H1 (cell line): ENCODE data around the gene AGBL1. TPM values are rescaled to one million over a fixed set of nuclear protein-coding genes. Genes with fewer than 3 reads are reported as not detected.

Source experiments
- CTCF ChIA-PET: fragments of 300-600 bp; sonication (Branson Sonifier 250); formaldehyde crosslinking; loops from one replicate; lab custom pipeline; 2021; ENCODE audit not compliant: partially characterized antibody; lab: Charles Lee
- POLR2A ChIA-PET: fragments of 300-600 bp; sonication (Branson Sonifier 250); formaldehyde crosslinking; loops from one replicate; lab custom pipeline; 2021; ENCODE audit warnings: inconsistent platforms; ENCODE audit not compliant: partially characterized antibody; lab: Charles Lee
- DNase-seq, 2 experiments: peaks; one replicate each; pipeline versions ENCODE4 v3.0.0 to v3.0.0-alpha.2; 2010 to 2022; ENCODE audit warnings: low spot score in 2 of 2, low read depth in 1 of 2, mixed read lengths in 1 of 2
- FAIRE-seq: peaks from 2 replicates; lab custom pipeline; 2011; peaks lifted over from hg19 to GRCh38; lab: Jason Lieb, UNC
- H2AFZ ChIP-seq: 2 replicates; pipeline ENCODE4 v1.8.1; 2012; ENCODE audit warnings: low read length, inconsistent platforms
- H2AK5ac ChIP-seq: 2 replicates; pipeline ENCODE4 v1.6.1; 2013; ENCODE audit warnings: low read depth, low read length
- H2BK120ac ChIP-seq: replicated peaks from 2 replicates; pipeline ENCODE3; 2013; ENCODE audit warnings: low read depth, low read length, inconsistent platforms
- H2BK12ac ChIP-seq: 2 replicates; pipeline ENCODE4 v1.6.1; 2013; ENCODE audit warnings: low read depth, low read length
- H2BK15ac ChIP-seq: 2 replicates; pipeline ENCODE4 v1.6.1; 2013; ENCODE audit warnings: low read length
- H2BK20ac ChIP-seq: 2 replicates; pipeline ENCODE4 v1.6.1; 2013; ENCODE audit warnings: low read length
- H2BK5ac ChIP-seq: 2 replicates; pipeline ENCODE4 v1.6.1; 2013; ENCODE audit warnings: low read depth, low read length
- H3K14ac ChIP-seq: 2 replicates; pipeline ENCODE4 v1.6.1; 2013; ENCODE audit warnings: inconsistent platforms; ENCODE audit not compliant: insufficient read length
- H3K18ac ChIP-seq: 2 replicates; pipeline ENCODE4 v1.6.1; 2013; ENCODE audit warnings: low read length; ENCODE audit errors: extremely low read depth
- H3K23ac ChIP-seq: 2 replicates; pipeline ENCODE4 v1.6.1; 2013; ENCODE audit warnings: inconsistent platforms; ENCODE audit not compliant: insufficient read length
- H3K23me2 ChIP-seq: 2 replicates; pipeline ENCODE4 v1.6.1; 2013; ENCODE audit warnings: low read depth, low read length
- H3K27ac ChIP-seq: 2 replicates; pipeline ENCODE4 v1.6.1; 2011; ENCODE audit warnings: low read depth, low read length, inconsistent platforms
- H3K27me3 ChIP-seq, 4 experiments: replicated peaks in 1 of 4; 1 replicate in 1 of 4; 2 replicates in 3 of 4; pipeline versions ENCODE4 v1.6.1 to v1.8.1; 2011 to 2013; ENCODE audit warnings: low read length in 3 of 4, mild to moderate bottlenecking in 3 of 4, inconsistent platforms in 2 of 4, mixed read lengths in 2 of 4, moderate library complexity in 1 of 4; ENCODE audit not compliant: control insufficient read depth in 3 of 4, insufficient read depth in 3 of 4; ENCODE audit errors: extremely low read depth in 1 of 4
- H3K36me3 ChIP-seq, 4 experiments: 2 replicates each; pipeline versions ENCODE4 v1.6.1 to v1.8.1; 2011 to 2013; ENCODE audit warnings: mild to moderate bottlenecking in 4 of 4, low read length in 3 of 4, moderate library complexity in 2 of 4, control low read depth in 1 of 4, inconsistent platforms in 1 of 4; ENCODE audit not compliant: insufficient read depth in 4 of 4, control insufficient read depth in 2 of 4
- H3K4ac ChIP-seq: replicated peaks from 2 replicates; pipeline ENCODE3; 2013; ENCODE audit warnings: low read length, low read depth, mixed read lengths, inconsistent platforms; ENCODE audit not compliant: insufficient read length
- H3K4me1 ChIP-seq, 4 experiments: replicated peaks in 1 of 4; 1 replicate in 1 of 4; 2 replicates in 3 of 4; pipeline versions ENCODE4 v1.6.1 to v1.8.1; 2011 to 2013; ENCODE audit warnings: low read length in 3 of 4, inconsistent platforms in 2 of 4, mixed read lengths in 1 of 4; ENCODE audit not compliant: insufficient read depth in 4 of 4, control insufficient read depth in 3 of 4
- H3K4me2 ChIP-seq, 2 experiments: 2 replicates each; pipeline versions ENCODE4 v1.6.1 to v1.8.1; 2011 to 2013; ENCODE audit warnings: low read depth in 2 of 2, low read length in 2 of 2, control low read depth in 1 of 2, inconsistent platforms in 1 of 2, mild to moderate bottlenecking in 1 of 2; ENCODE audit not compliant: insufficient read depth in 1 of 2
- H3K4me3 ChIP-seq, 4 experiments: fragments of 200-600, 300-600 bp in 1 of 4; sonication (generic), shearing (Covaris generic), sonication (Bioruptor Twin) in 1 of 4; 2 replicates each; pipeline versions ENCODE4 v1.5.1 to v1.8.1; 2011 to 2016; ENCODE audit warnings: low read length in 4 of 4, low read depth in 3 of 4, control low read depth in 2 of 4, inconsistent platforms in 2 of 4, mild to moderate bottlenecking in 2 of 4, mixed read lengths in 1 of 4, moderate library complexity in 1 of 4; ENCODE audit not compliant: insufficient read depth in 2 of 4; ENCODE audit errors: extremely low read depth in 1 of 4
- H3K56ac ChIP-seq: replicated peaks from 2 replicates; pipeline ENCODE3; 2013; ENCODE audit warnings: low read depth, mild to moderate bottlenecking, mixed read lengths, low read length, inconsistent platforms; ENCODE audit not compliant: insufficient read length
- H3K79me1 ChIP-seq: 2 replicates; pipeline ENCODE4 v1.6.1; 2013; ENCODE audit warnings: low read depth, low read length, control low read depth
- H3K79me2 ChIP-seq, 2 experiments: 2 replicates each; pipeline versions ENCODE4 v1.6.1 to v1.8.1; 2012 to 2013; ENCODE audit warnings: low read length in 2 of 2, mild to moderate bottlenecking in 2 of 2, inconsistent platforms in 1 of 2; ENCODE audit not compliant: insufficient read depth in 2 of 2, control insufficient read depth in 1 of 2
- H3K9ac ChIP-seq, 4 experiments: replicated peaks in 1 of 4; 1 replicate in 1 of 4; 2 replicates in 3 of 4; pipeline versions ENCODE4 v1.6.1 to v1.8.1; 2011 to 2013; ENCODE audit warnings: low read depth in 3 of 4, low read length in 3 of 4, control low read depth in 2 of 4, mild to moderate bottlenecking in 2 of 4, moderate library complexity in 2 of 4, inconsistent platforms in 1 of 4; ENCODE audit errors: extremely low read depth in 1 of 4
- H3K9me3 ChIP-seq, 2 experiments: 2 replicates each; pipeline versions ENCODE4 v1.6.1 to v1.8.1; 2012 to 2013; ENCODE audit warnings: mild to moderate bottlenecking in 2 of 2, moderate library complexity in 2 of 2, control low read depth in 1 of 2, inconsistent platforms in 1 of 2, low read depth in 1 of 2, low read length in 1 of 2, mixed read lengths in 1 of 2; ENCODE audit not compliant: insufficient read depth in 2 of 2
- H4K20me1 ChIP-seq, 2 experiments: replicated peaks in 1 of 2; 2 replicates each; pipeline versions ENCODE3 to v1.8.1; 2011 to 2013; ENCODE audit warnings: inconsistent platforms in 2 of 2, low read length in 2 of 2, mild to moderate bottlenecking in 1 of 2; ENCODE audit not compliant: insufficient read depth in 2 of 2, control insufficient read depth in 1 of 2
- H4K5ac ChIP-seq: 2 replicates; pipeline ENCODE4 v1.6.1; 2013; ENCODE audit warnings: low read length, low read depth, mixed read lengths, inconsistent platforms; ENCODE audit not compliant: insufficient read length
- H4K8ac ChIP-seq: 2 replicates; pipeline ENCODE4 v1.8.0; 2013; ENCODE audit warnings: mild to moderate bottlenecking, moderate library complexity, low read length, inconsistent platforms; ENCODE audit not compliant: insufficient read depth; ENCODE audit errors: extremely low read depth
- H4K91ac ChIP-seq: replicated peaks from 2 replicates; pipeline ENCODE3; 2013; ENCODE audit warnings: low read length, mixed read lengths, inconsistent platforms; ENCODE audit not compliant: insufficient read length
- CBX5 ChIP-seq: fragments of 300-800, 300-1000 bp; sonication (generic); IDR thresholded peaks from 2 replicates; pipeline ENCODE4 v1.7.1; 2016; ENCODE audit warnings: antibody characterized with exemption, low read length, low read depth
- KDM5A ChIP-seq: fragments of 200-600 bp; IDR thresholded peaks from 2 replicates; pipeline ENCODE4 v1.7.1; 2012; ENCODE audit warnings: mild to moderate bottlenecking, low read length, inconsistent platforms, mixed read lengths
- MAX ChIP-seq: IDR thresholded peaks from 2 replicates; pipeline ENCODE4 v1.6.1; 2012; ENCODE audit warnings: inconsistent platforms
- WGBS, 2 experiments: shearing (Covaris generic) in 1 of 2; methylation state at CpG; one replicate each; pipeline versions ENCODE4 v1.1.6 to v1.1.7; 2013 to 2015; ENCODE audit warnings: low lambda C conversion rate in 2 of 2, mixed read lengths in 2 of 2, inconsistent platforms in 1 of 2, low coverage in 1 of 2, missing lambda C conversion rate in 1 of 2; ENCODE audit not compliant: insufficient replicate concordance in 2 of 2, insufficient coverage in 1 of 2, insufficient read length in 1 of 2; ENCODE audit errors: extremely low coverage in 1 of 2, missing lambda C conversion rate in 1 of 2; 5-methylcytosine and 5-hydroxymethylcytosine counted together
- polyA plus RNA-seq, 7 experiments: library from polyadenylated mRNA; depleted of rRNA in 3 of 7; stranded (reverse) in 5 of 7; unstranded in 2 of 7; fragments of >200 nt in 5 of 7; fragments of 200-250 nt in 2 of 7; gene quantifications; 1 replicate in 5 of 7; 2 replicates in 1 of 7; 4 replicates in 1 of 7; pipeline versions ENCODE4 v1.2.1 to v1.2.3, GENCODE V29; 2011 to 2013; ENCODE audit warnings: missing spikeins in 2 of 7, mixed read lengths in 2 of 7
- total RNA-seq: library from RNA; stranded (reverse); fragmentation: NEBNext Ultra II Directional; extraction: Animal tissue kit (Norgen Biotek cat#: 25700); gene quantifications from 2 replicates; pipeline ENCODE4 v1.2.1, GENCODE V29; 2021

The AGBL1 gene
- total and polyA plus RNA-seq, 2 of the 8 experiments (the other 6 are each of a cell fraction or from before 2014, with no cell fraction given): not detected

- H2AK5ac ChIP-seq: no peak overlapping the region
- peak overlapping the region; percentile 63; the same call in 1 of the 2 replicates for H2AFZ ChIP-seq
- no peaks in the 10 kb centered on the region for H3K36me3 ChIP-seq
- H3K79me1 ChIP-seq: no peaks in the 10 kb centered on the region
- H3K9me3 ChIP-seq: no peaks in the 10 kb centered on the region
- WGBS, 2 experiments: 75% methylated on average over 3 of the region's 3 CpGs; no CpG with 5 or more reads in 1 of the 2 experiments
- H2BK20ac ChIP-seq: no peak overlapping the region
- H3K79me2 ChIP-seq: no peaks in the 10 kb centered on the region
- FAIRE-seq (no peak), DNase-seq (no peak)
- no peak overlapping the region for H3K4ac ChIP-seq
- H4K8ac ChIP-seq: no peak overlapping the region
- H3K9ac ChIP-seq: no peak overlapping the region
- H3K4me2 ChIP-seq: no peak overlapping the region
- H3K23ac ChIP-seq: no peak overlapping the region
- H2BK15ac ChIP-seq: no peak overlapping the region
- H3K27ac ChIP-seq: no peak overlapping the region
- no peaks in the 10 kb centered on the region for H4K20me1 ChIP-seq
- H4K5ac ChIP-seq: no peak overlapping the region
- no peaks in the 10 kb centered on the region for H3K23me2 ChIP-seq
- H3K4me1 ChIP-seq: peaks cover 0 to 2% (median 0%) of the 10 kb centered on the region in 4 experiments; a peak in 2 of 7 replicates
- TF ChIP-seq CBX5 (no peak), MAX (peak; percentile 46; the same call in 1 of the 2 replicates), KDM5A (no peak)
- no peak overlapping the region for H3K4me3 ChIP-seq
- H3K27me3 ChIP-seq: no peaks in the 10 kb centered on the region
- no peak overlapping the region for H3K18ac ChIP-seq
- H3K56ac ChIP-seq: no peak overlapping the region
- H2BK12ac ChIP-seq: no peak overlapping the region
- H2BK120ac ChIP-seq: no peak overlapping the region
- H2BK5ac ChIP-seq: no peak overlapping the region
- H3K14ac ChIP-seq: no peak overlapping the region
- CTCF ChIA-PET: interaction anchor here (0.8 to 2.1 kb wide), 3 partner anchors 9 to 15 kb away, joined by 3 to 8 read pairs (median 6); no protein-coding TSS in a partner anchor
- H4K91ac ChIP-seq: no peak overlapping the region
- POLR2A ChIA-PET: no interaction called here
Measured at GRCh38 chr15:86557018-86557550, 477.4 kb downstream of the AGBL1 start.
